GM10266 (cell line): ENCODE data around the gene FOXP3.

ENCODE experiments used
- DNase-seq: peaks from one replicate; pipeline ENCODE4 v3.0.0; 2012; ENCODE audit errors: extremely low spot score
- TF ChIP-seq, protein P1 (sequence below): IDR thresholded peaks from 2 replicates; pipeline ENCODE4 v1.5.1; 2012; ENCODE audit warnings: mild to moderate bottlenecking, low read depth; ENCODE audit not compliant: control insufficient read depth, insufficient read depth; ENCODE audit errors: missing control alignments

The FOXP3 gene

DNA sequence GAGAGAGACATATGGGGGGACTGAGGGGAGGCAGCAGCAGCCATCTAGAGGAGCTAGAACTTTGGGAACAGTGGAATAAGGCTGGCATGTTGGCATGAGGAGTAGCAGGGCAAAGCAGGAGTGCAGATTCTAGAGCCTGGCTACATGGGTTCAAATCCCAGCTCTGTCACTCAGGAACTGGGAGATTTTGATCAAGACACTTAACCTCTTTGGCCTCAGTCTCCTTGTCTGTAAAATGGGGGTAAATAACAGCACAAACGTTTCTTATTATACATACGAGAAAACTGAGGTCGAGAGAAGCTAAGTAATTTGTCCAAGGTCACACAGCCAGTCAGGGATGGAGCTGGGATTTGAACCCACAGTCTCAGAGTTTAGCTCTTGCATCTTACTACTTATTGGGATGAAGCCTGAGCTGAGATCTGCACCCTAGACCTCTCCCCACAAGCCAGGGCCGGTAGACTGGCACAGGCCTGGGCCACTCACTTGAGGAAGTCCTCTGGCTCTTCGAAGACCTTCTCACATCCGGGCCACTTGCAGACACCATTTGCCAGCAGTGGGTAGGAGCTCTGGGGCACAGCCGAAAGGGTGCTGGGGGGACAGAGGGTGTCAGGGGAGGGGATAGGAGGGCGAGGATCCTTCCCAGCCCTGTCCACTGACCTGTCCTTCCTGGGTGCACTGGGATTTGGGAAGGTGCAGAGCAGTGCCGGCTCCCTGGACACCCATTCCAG is 8.1 kb downstream of the FOXP3 start:
- TF ChIP-seq, protein P1, sequence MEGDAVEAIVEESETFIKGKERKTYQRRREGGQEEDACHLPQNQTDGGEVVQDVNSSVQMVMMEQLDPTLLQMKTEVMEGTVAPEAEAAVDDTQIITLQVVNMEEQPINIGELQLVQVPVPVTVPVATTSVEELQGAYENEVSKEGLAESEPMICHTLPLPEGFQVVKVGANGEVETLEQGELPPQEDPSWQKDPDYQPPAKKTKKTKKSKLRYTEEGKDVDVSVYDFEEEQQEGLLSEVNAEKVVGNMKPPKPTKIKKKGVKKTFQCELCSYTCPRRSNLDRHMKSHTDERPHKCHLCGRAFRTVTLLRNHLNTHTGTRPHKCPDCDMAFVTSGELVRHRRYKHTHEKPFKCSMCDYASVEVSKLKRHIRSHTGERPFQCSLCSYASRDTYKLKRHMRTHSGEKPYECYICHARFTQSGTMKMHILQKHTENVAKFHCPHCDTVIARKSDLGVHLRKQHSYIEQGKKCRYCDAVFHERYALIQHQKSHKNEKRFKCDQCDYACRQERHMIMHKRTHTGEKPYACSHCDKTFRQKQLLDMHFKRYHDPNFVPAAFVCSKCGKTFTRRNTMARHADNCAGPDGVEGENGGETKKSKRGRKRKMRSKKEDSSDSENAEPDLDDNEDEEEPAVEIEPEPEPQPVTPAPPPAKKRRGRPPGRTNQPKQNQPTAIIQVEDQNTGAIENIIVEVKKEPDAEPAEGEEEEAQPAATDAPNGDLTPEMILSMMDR = no peak
- no peak for DNase-seq

- DNase-seq = no peak
- TF ChIP-seq, protein P1 = no peak
Observed at GRCh38 chrX:49254639-49255038, 9.9 kb downstream of the FOXP3 start.

- DNase-seq = no peak
- TF ChIP-seq, protein P1 = no peak
Observed at GRCh38 chrX:49251325-49251724, 13.2 kb downstream of the FOXP3 start.

DNA sequence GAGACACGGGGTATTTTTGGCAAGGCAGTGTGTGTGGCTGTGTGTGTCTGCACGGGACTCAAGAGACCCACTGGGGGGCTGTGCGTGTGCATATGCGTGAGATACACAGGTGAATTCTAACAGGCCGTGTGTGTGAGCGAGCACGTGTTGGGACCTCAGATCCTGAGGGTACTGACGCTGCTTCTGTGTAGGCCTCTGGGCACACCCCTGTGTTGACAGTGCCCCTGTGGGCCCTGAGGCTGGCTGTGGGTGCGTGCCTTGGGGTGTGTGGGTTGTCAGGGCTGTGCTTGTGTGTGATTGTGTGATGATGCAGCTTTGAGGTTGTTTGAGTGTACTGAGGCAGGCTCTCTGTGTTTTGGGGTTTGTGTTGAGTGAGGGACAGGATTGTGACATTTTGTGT is 13.9 kb downstream of the FOXP3 start:
- DNase-seq = no peak
- TF ChIP-seq, protein P1 = no peak

DNA sequence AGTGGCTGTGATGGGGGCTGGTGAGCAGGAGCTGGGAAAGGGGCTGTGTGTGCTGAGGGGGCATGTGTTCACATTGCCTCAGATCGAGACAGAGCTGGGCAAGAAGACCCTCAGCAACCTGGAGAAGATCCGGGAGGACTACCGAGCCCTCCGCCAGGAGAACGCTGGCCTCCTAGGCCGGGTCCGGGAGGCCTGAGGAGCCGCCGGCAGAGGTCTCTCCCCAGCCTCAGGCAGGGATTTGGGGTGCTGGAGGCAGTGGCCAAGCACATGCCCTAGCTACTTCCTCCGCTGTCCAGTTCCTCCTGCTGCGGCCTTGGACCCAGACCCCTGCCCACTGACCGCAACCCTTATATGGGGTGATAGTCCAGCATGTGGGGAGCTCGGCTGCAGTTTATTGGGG is 14.4 kb downstream of the FOXP3 start:
- TF ChIP-seq, protein P1 = no peak
- DNase-seq = no peak

- DNase-seq = no peak
Observed at GRCh38 chrX:49249616-49250015, 14.9 kb downstream of the FOXP3 start.

GRCh38 chrX:49249071-49249470 is 15.4 kb downstream of the FOXP3 start:
- TF ChIP-seq, protein P1 = no peak
- DNase-seq = no peak

More at GRCh38 chrX:49249616-49250015, 14.9 kb downstream of the FOXP3 start:
- TF ChIP-seq, protein P1 = no peak
